Breast epithelium (tissue), 3 donors: ENCODE results near the gene SLC23A3.

Experiments
- POLR2A ChIP-seq: fragments of 450-650 bp; IDR thresholded peaks from one replicate; pipeline ENCODE4 v1.6.1; 2016; ENCODE audit warnings: antibody characterized with exemption, mild to moderate bottlenecking, moderate library complexity
- POLR2AphosphoS5 ChIP-seq, 3 donors: sonication (generic); formaldehyde crosslinking; IDR thresholded peaks; one replicate each; pipeline ENCODE4 v1.6.1; 2017; ENCODE audit warnings: antibody characterized with exemption in 3 of 3
- TF ChIP-seq, protein P1 (sequence below), 3 donors: fragments of 450-650 bp; IDR thresholded peaks; one replicate each; pipeline ENCODE4 v1.5.1; 2016 to 2017; ENCODE audit warnings: antibody characterized with exemption in 3 of 3, mild to moderate bottlenecking in 3 of 3, moderate library complexity in 3 of 3

- TF ChIP-seq, protein P1, sequence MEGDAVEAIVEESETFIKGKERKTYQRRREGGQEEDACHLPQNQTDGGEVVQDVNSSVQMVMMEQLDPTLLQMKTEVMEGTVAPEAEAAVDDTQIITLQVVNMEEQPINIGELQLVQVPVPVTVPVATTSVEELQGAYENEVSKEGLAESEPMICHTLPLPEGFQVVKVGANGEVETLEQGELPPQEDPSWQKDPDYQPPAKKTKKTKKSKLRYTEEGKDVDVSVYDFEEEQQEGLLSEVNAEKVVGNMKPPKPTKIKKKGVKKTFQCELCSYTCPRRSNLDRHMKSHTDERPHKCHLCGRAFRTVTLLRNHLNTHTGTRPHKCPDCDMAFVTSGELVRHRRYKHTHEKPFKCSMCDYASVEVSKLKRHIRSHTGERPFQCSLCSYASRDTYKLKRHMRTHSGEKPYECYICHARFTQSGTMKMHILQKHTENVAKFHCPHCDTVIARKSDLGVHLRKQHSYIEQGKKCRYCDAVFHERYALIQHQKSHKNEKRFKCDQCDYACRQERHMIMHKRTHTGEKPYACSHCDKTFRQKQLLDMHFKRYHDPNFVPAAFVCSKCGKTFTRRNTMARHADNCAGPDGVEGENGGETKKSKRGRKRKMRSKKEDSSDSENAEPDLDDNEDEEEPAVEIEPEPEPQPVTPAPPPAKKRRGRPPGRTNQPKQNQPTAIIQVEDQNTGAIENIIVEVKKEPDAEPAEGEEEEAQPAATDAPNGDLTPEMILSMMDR (IDR thresholded peaks at IDR 0.05), result no peak
- TF ChIP-seq POLR2A, result no peak
- TF ChIP-seq POLR2AphosphoS5 (IDR thresholded peaks at IDR 0.05), result no peak
Measured at GRCh38 chr2:219218217-219218731, 48.4 kb upstream of the SLC23A3 start.
